Measurements from ENCODE around the gene PRSS56. TPM values are rescaled to one million over a fixed set of nuclear protein-coding genes. Genes with fewer than 3 reads are reported as not detected.
A peak's percentile ranks its signal among the peaks of the same experiment; 100 is the strongest.

PRSS56 gene
- total and polyA plus RNA-seq, 3 donors from 2014 or later, result 0.86 to 1.2 (median 0.87) TPM

- intact Hi-C loops (cut with DNase I; ENCODE audit: low total_unique reads), result no loop called here
- no peaks in the 10 kb centered on the region for H3K9me3 ChIP-seq
- 27 to 33% methylated on average over 21 of the region's 21 CpGs for WGBS, 2 donors
- H3K27me3 ChIP-seq, result no peaks in the 10 kb centered on the region
- no peaks in the 10 kb centered on the region for H3K36me3 ChIP-seq (ENCODE audit: low read depth, missing control alignments)
- TF ChIP-seq CTCF (IDR thresholded peaks at IDR 0.05) (no peak), POLR2A (IDR thresholded peaks at IDR 0.05) (no peak)
- H3K4me3 ChIP-seq, result peak overlapping the region; percentile 84 to 94
- no peak for DNase-seq
- H3K4me1 ChIP-seq, result peaks cover 9% of the 10 kb centered on the region
- H3K27ac ChIP-seq, result peak overlapping the region; percentile 92 to 98
These were observed 29.6 kb downstream of the PRSS56 start for GRCh38 chr2:232549655-232550353.

GRCh38 chr2:232550354-232551249 is 30.4 kb downstream of the PRSS56 start, which contains the start of the genes EIF4E2 and TIGD1:
EIF4E2 (plus strand) TSS chr2:232550689; CDS start chr2:232550725, 36 bp downstream.
TIGD1 (minus strand) TSS chr2:232550557; CDS start chr2:232549882, 675 bp downstream.
- intact Hi-C loops (cut with DNase I; ENCODE audit: low total_unique reads), result no loop called here
- WGBS, 2 donors, result 0% methylated on average over 18 to 81 of the region's 81 CpGs
- Histone ChIP-seq H3K27me3 (no peaks in the 10 kb centered on the region), H3K27ac (peak within 1 kb of the TSS; percentile 92 to 98), H3K4me1 (peaks cover 9% of the 10 kb centered on the region), H3K9me3 (no peaks in the 10 kb centered on the region), H3K4me3 (peak within 1 kb of the TSS; percentile 84 to 94), H3K36me3 (ENCODE audit: low read depth, missing control alignments) (no peaks in the 10 kb centered on the region)
- DNase-seq, result peak; percentile 94
- peak; percentile 52 for TF ChIP-seq POLR2A (IDR thresholded peaks at IDR 0.05)
- peak in 1 of 3 experiments; percentile 30 for TF ChIP-seq CTCF (IDR thresholded peaks at IDR 0.05)

- peak overlapping the region; percentile 84 to 94 for H3K4me3 ChIP-seq
These were observed 31.1 kb downstream of the PRSS56 start for GRCh38 chr2:232551250-232551638.

GRCh38 chr2:232551776-232552175 is 31.6 kb downstream of the PRSS56 start:
- Histone ChIP-seq H3K36me3 (ENCODE audit: low read depth, missing control alignments) (no peaks in the 10 kb centered on the region), H3K4me1 (peaks cover 9% of the 10 kb centered on the region), H3K9me3 (no peaks in the 10 kb centered on the region), H3K27me3 (no peaks in the 10 kb centered on the region), H3K4me3 (peak overlapping the region in 1 of 2 donors; percentile 94), H3K27ac (no peak overlapping the region)
- DNase-seq, result no peak
- WGBS, 2 donors, result 66 to 70% methylated on average over 4 of the region's 4 CpGs
- intact Hi-C loops (cut with DNase I; ENCODE audit: low total_unique reads), result no loop called here
- no peak for TF ChIP-seq POLR2A (IDR thresholded peaks at IDR 0.05)
- no peak for TF ChIP-seq CTCF (IDR thresholded peaks at IDR 0.05)

More at GRCh38 chr2:232551250-232551638, 31.1 kb downstream of the PRSS56 start:
- no peaks in the 10 kb centered on the region for H3K36me3 ChIP-seq (ENCODE audit: low read depth, missing control alignments)
- H3K4me1 ChIP-seq, result peaks cover 9% of the 10 kb centered on the region
- peak overlapping the region; percentile 92 to 98 for H3K27ac ChIP-seq
- TF ChIP-seq POLR2A (IDR thresholded peaks at IDR 0.05) (no peak), CTCF (IDR thresholded peaks at IDR 0.05) (no peak)
- 9 to 12% methylated on average over 7 of the region's 7 CpGs for WGBS, 2 donors
- H3K9me3 ChIP-seq, result no peaks in the 10 kb centered on the region
- DNase-seq, result no peak
- intact Hi-C loops (cut with DNase I; ENCODE audit: low total_unique reads), result no loop called here
- no peaks in the 10 kb centered on the region for H3K27me3 ChIP-seq

Data from testis (tissue), 3 donors.